GM23248 (cell line): Measurements from ENCODE around the gene NINJ1. TPM values are rescaled to one million over a fixed set of nuclear protein-coding genes. Genes with fewer than 3 reads are reported as not detected.

Experiments
- DNase-seq: peaks from one replicate; pipeline ENCODE4 v3.0.0-alpha.2; 2015
- H2AFZ ChIP-seq: fragments of 200-600 bp; sonication (generic); 2 replicates; pipeline ENCODE4 v1.6.1; 2016; ENCODE audit warnings: antibody characterized with exemption
- H3F3A ChIP-seq: fragments of 200-600 bp; sonication (generic); 2 replicates; pipeline ENCODE4 v1.6.1; 2016; ENCODE audit warnings: mild to moderate bottlenecking, antibody characterized with exemption, mixed run types; ENCODE audit not compliant: insufficient read depth
- H3K27ac ChIP-seq: fragments of 200-600 bp; sonication (generic); 2 replicates; pipeline ENCODE4 v1.5.1; 2016; ENCODE audit warnings: mild to moderate bottlenecking
- H3K27me3 ChIP-seq: fragments of 200-600 bp; sonication (generic); replicated peaks from 2 replicates; pipeline ENCODE4 v1.6.1; 2016; ENCODE audit warnings: mild to moderate bottlenecking; ENCODE audit not compliant: insufficient read depth
- H3K36me3 ChIP-seq: fragments of 200-600 bp; sonication (generic); 2 replicates; pipeline ENCODE4 v1.6.1; 2016; ENCODE audit warnings: low read depth, mild to moderate bottlenecking
- H3K4me1 ChIP-seq: fragments of 200-600 bp; sonication (generic); 2 replicates; pipeline ENCODE4 v1.6.1; 2016; ENCODE audit warnings: mild to moderate bottlenecking; ENCODE audit not compliant: insufficient read depth
- H3K4me2 ChIP-seq: fragments of 200-600 bp; sonication (generic); one replicate; pipeline ENCODE4 v1.6.1; 2016; ENCODE audit warnings: mild to moderate bottlenecking; ENCODE audit not compliant: unreplicated experiment
- H3K4me3 ChIP-seq: fragments of 200-600 bp; sonication (generic); 2 replicates; pipeline ENCODE4 v1.5.1; 2016; ENCODE audit warnings: mild to moderate bottlenecking
- H3K79me2 ChIP-seq: fragments of 200-600 bp; sonication (generic); 2 replicates; pipeline ENCODE4 v1.6.1; 2016; ENCODE audit warnings: mild to moderate bottlenecking; ENCODE audit not compliant: insufficient read depth
- H3K9ac ChIP-seq: fragments of 200-600 bp; sonication (generic); 2 replicates; pipeline ENCODE4 v1.6.1; 2016; ENCODE audit warnings: mild to moderate bottlenecking
- H3K9me2 ChIP-seq: fragments of 200-600 bp; sonication (generic); 2 replicates; pipeline ENCODE4 v1.6.1; 2016; ENCODE audit warnings: mixed run types, mild to moderate bottlenecking, moderate library complexity; ENCODE audit not compliant: insufficient read depth
- H3K9me3 ChIP-seq: fragments of 200-600 bp; sonication (generic); one replicate; pipeline ENCODE4 v1.6.1; 2017; ENCODE audit warnings: low read depth
- H4K20me1 ChIP-seq: fragments of 200-600 bp; sonication (generic); 2 replicates; pipeline ENCODE4 v1.6.0; 2016; ENCODE audit not compliant: insufficient read depth
- EZH2 ChIP-seq: fragments of 200-600 bp; sonication (generic); IDR thresholded peaks from 2 replicates; pipeline ENCODE4 v1.6.1; 2018; ENCODE audit warnings: antibody characterized with exemption, mild to moderate bottlenecking; ENCODE audit not compliant: insufficient read depth, poor library complexity, severe bottlenecking
- EZH2phosphoT487 ChIP-seq: fragments of 200-600 bp; sonication (generic); IDR thresholded peaks from 2 replicates; pipeline ENCODE4 v1.6.1; 2018; ENCODE audit warnings: antibody characterized with exemption, moderate library complexity, mild to moderate bottlenecking, low read depth; ENCODE audit not compliant: insufficient read depth
- WGBS, 2 experiments: methylation state at CpG; one replicate each; pipeline ENCODE4 v1.1.6; 2015 to 2017; ENCODE audit warnings: low lambda C conversion rate in 2 of 2, low coverage in 1 of 2; ENCODE audit errors: missing lambda C conversion rate in 2 of 2; 5-methylcytosine and 5-hydroxymethylcytosine counted together
- in situ Hi-C: fragments of 300-500 bp; cut with MboI; formaldehyde crosslinking; loops from 2 replicates; pipeline ENCODE4 v1.15.0; 2020
- polyA plus RNA-seq: library from polyadenylated mRNA; unstranded; fragments of >200 nt; fragmentation: Nextera tagmentation; extraction: Ambion mirVana; gene quantifications from 2 replicates; pipeline ENCODE4 v1.2.1, GENCODE V29; 2016
- total RNA-seq: library from RNA; depleted of rRNA; stranded (reverse); fragments of >200 nt; shearing (Covaris generic); gene quantifications from 2 replicates; pipeline ENCODE4 v1.2.3, GENCODE V29; 2014

NINJ1 gene
- total and polyA plus RNA-seq, 2 experiments from 2014 or later = 24.9 to 44.2 TPM

- WGBS, 2 experiments = 80 to 88% methylated on average over 10 to 11 of the region's 11 CpGs
- Histone ChIP-seq H3K27ac (no peak overlapping the region), H4K20me1 (no peaks in the 10 kb centered on the region), H3K4me1 (no peaks in the 10 kb centered on the region), H3F3A (no peaks in the 10 kb centered on the region), H3K9ac (no peak overlapping the region), H3K79me2 (no peaks in the 10 kb centered on the region), H3K9me3 (no peaks in the 10 kb centered on the region), H3K4me3 (no peak overlapping the region), H3K4me2 (no peak overlapping the region), H3K27me3 (no peaks in the 10 kb centered on the region), H3K9me2 (no peaks in the 10 kb centered on the region), H2AFZ (no peak overlapping the region), H3K36me3 (no peaks in the 10 kb centered on the region)
- DNase-seq = no peak
- no peak for TF ChIP-seq EZH2
- TF ChIP-seq EZH2phosphoT487 = no peak
- in situ Hi-C loops = loop anchor here (25.0 kb wide), 1 partner anchor 406 kb away; no protein-coding TSS in a partner anchor
Measured at GRCh38 chr9:93156475-93157008, 22.5 kb upstream of the NINJ1 start.

GRCh38 chr9:93155716-93156474, 21.8 kb upstream of the NINJ1 start:
- no peak overlapping the region for H3K27ac ChIP-seq
- WGBS, 2 experiments = 41 to 43% methylated on average over 16 of the region's 16 CpGs
- no peak overlapping the region for H2AFZ ChIP-seq
- no peaks in the 10 kb centered on the region for H3K79me2 ChIP-seq
- DNase-seq = no peak
- no peaks in the 10 kb centered on the region for H3K36me3 ChIP-seq
- no peaks in the 10 kb centered on the region for H3F3A ChIP-seq
- no peaks in the 10 kb centered on the region for H4K20me1 ChIP-seq
- H3K9me3 ChIP-seq = no peaks in the 10 kb centered on the region
- H3K4me3 ChIP-seq = no peak overlapping the region
- in situ Hi-C loops = loop anchor here (25.0 kb wide), 1 partner anchor 406 kb away; no protein-coding TSS in a partner anchor
- no peaks in the 10 kb centered on the region for H3K4me1 ChIP-seq
- H3K4me2 ChIP-seq = no peak overlapping the region
- H3K9me2 ChIP-seq = no peaks in the 10 kb centered on the region
- no peak overlapping the region for H3K9ac ChIP-seq
- TF ChIP-seq EZH2phosphoT487 (no peak), EZH2 (no peak)
- no peaks in the 10 kb centered on the region for H3K27me3 ChIP-seq

DNA sequence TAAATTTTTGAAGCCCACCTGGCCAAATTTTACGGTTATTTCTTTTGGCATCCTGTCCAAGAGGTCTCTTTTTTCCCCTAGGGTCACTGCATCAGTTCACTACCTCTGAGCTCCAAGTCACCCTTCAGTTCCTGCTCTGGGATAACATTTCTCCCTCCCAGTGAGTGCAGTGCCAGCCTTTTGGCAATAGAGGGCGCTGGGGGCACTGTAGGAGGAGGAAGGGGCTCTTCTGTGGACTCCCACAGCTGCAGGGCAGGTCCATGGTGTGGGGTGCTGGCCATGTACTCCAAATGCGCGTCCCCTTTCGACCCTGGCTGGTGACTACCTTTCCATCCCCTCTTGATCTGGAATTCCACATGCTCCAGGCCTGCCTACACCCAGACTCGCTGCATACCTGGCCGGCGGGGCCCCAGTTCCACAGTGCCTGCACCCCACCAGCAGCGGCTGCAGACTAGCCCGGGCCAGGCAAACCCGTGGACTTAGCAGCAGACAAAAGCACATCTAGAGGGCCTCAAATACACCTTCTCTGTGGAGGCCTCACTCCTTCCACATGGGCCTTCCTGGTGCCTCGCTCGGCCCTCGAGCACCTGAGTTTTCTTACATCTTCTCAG, 20.3 kb upstream of the NINJ1 start:
- H3K4me2 ChIP-seq = no peak overlapping the region
- H3K27me3 ChIP-seq = no peaks in the 10 kb centered on the region
- H3K4me1 ChIP-seq = no peaks in the 10 kb centered on the region
- in situ Hi-C loops = loop anchor here (25.0 kb wide), 1 partner anchor 408 kb away; no protein-coding TSS in a partner anchor
- H3K4me3 ChIP-seq = no peak overlapping the region
- no peaks in the 10 kb centered on the region for H3K36me3 ChIP-seq
- H3K9ac ChIP-seq = no peak overlapping the region
- H3K79me2 ChIP-seq = no peaks in the 10 kb centered on the region
- no peak overlapping the region for H3K27ac ChIP-seq
- TF ChIP-seq EZH2phosphoT487 = no peak
- TF ChIP-seq EZH2 = no peak
- DNase-seq = peak; percentile 37
- H4K20me1 ChIP-seq = no peaks in the 10 kb centered on the region
- H2AFZ ChIP-seq = no peak overlapping the region
- peaks cover 1% of the 10 kb centered on the region; the same call in 1 of the 2 replicates for H3F3A ChIP-seq
- H3K9me3 ChIP-seq = no peaks in the 10 kb centered on the region
- WGBS, 2 experiments = 72 to 76% methylated on average over 14 of the region's 14 CpGs
- no peaks in the 10 kb centered on the region for H3K9me2 ChIP-seq

- H3K9me2 ChIP-seq = no peaks in the 10 kb centered on the region
- no peaks in the 10 kb centered on the region for H3K27me3 ChIP-seq
- in situ Hi-C loops = loop anchor here (25.0 kb wide), 1 partner anchor 411 kb away; no protein-coding TSS in a partner anchor
- H4K20me1 ChIP-seq = no peaks in the 10 kb centered on the region
- no peak for TF ChIP-seq EZH2phosphoT487
- no peak for TF ChIP-seq EZH2
- H3K4me1 ChIP-seq = no peaks in the 10 kb centered on the region
- no peaks in the 10 kb centered on the region for H3K36me3 ChIP-seq
- DNase-seq = no peak
- H3K9me3 ChIP-seq = no peaks in the 10 kb centered on the region
- no peak overlapping the region for H3K9ac ChIP-seq
- no peak overlapping the region for H2AFZ ChIP-seq
- no peak overlapping the region for H3K4me2 ChIP-seq
- H3K27ac ChIP-seq = no peak overlapping the region
- peaks cover 6% of the 10 kb centered on the region; the same call in 1 of the 2 replicates for H3F3A ChIP-seq
- H3K79me2 ChIP-seq = no peaks in the 10 kb centered on the region
- H3K4me3 ChIP-seq = no peak overlapping the region
- WGBS, 2 experiments = 69 to 74% methylated on average over 9 to 10 of the region's 10 CpGs
Measured at GRCh38 chr9:93151097-93151784, 17.2 kb upstream of the NINJ1 start.
